NCI-H774 (cell line): ENCODE results near the gene ABCF2.

Source experiments
- DNase-seq: peaks from one replicate; lab custom pipeline; 2025; lab: John Stamatoyannopoulos, UW

Gene ABCF2

DNA sequence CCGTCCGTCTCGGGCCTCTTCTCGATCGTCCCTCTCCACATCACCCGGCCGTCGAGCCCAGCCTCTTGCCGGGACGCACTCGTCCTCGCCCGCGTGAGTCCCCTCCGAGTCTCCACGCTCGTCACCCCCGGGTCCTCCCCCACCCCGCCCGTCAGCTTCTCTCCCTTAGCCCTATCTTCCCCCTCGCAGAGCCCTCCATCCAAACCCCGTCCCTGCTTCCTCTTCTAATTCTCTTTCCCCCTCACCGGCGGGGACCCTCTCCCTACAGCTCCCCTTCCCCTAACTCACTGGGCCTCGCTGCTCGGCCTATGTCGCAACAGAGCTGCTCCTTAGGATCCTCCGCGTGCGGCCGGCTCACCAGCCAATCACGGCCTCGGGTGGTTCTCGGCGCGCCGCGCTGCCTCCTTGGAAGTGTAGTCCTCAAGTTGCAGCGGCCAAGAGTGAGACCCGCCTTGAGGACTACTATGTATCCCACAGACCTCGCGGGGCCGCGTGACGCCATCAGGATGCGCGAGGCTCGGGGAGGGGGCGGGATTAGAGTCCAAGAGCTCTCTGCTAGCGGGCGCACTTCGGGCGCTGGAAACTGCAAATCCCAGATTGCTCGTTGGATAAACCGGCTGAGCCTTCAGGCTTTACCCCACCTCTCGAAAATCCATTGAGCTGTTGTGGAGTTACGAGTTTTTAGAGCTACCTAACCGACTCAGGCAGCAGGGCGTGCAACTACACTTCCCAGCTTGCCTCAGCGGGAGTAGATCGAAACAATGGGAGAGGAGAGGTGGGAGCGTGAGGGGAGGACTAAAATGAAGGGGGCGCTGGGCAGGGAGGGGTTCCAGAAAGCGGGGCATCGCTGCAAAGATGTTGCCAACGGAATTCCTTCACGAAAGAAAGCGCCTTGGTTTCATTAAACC lies at the start of gene ABCF2:
TSS of gene ABCF2 (minus strand) at position 331 of the 908 bp plus-strand sequence. CDS start 747 bp downstream, outside the sequence.
- DNase-seq, result peak; percentile 96

DNA sequence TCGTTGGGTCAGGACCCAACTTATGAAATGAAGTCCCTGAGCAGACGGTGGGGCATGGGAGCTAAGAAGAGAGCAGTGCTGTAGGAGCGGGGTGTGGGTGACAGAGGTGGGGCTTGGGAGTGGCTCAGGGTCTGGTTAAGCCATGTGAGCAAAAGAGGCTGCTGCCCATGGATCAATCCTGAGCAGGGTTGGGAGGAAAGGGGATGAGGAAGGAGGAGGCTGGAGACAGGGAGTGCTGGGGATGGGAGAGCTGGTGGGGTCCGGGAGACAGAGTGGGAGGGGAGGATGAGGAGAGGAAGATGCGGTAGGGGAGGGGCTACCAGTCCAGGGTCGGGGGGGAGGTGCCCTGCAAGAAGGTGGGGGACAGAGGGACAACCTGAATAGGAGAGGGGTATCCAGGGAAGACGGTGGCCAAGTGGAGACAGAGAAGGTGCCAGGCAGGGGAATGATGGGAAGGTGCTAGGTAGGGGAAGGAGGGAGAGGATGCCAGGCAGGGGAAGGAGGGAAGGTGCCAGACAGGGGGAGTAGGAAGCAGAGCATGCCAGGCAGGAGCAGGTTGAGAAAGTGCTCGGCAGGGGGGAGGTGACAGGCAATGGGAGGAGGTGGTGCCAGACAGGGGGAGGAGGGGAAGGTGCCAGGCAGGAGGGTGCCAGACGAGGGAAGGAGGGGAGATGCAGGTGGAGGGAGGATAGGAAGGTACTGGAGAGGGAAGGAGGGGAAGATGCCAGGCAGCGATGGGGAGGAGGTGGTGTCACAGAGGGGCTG lies 49.0 kb upstream of the ABCF2 start:
- no peak for DNase-seq

DNA sequence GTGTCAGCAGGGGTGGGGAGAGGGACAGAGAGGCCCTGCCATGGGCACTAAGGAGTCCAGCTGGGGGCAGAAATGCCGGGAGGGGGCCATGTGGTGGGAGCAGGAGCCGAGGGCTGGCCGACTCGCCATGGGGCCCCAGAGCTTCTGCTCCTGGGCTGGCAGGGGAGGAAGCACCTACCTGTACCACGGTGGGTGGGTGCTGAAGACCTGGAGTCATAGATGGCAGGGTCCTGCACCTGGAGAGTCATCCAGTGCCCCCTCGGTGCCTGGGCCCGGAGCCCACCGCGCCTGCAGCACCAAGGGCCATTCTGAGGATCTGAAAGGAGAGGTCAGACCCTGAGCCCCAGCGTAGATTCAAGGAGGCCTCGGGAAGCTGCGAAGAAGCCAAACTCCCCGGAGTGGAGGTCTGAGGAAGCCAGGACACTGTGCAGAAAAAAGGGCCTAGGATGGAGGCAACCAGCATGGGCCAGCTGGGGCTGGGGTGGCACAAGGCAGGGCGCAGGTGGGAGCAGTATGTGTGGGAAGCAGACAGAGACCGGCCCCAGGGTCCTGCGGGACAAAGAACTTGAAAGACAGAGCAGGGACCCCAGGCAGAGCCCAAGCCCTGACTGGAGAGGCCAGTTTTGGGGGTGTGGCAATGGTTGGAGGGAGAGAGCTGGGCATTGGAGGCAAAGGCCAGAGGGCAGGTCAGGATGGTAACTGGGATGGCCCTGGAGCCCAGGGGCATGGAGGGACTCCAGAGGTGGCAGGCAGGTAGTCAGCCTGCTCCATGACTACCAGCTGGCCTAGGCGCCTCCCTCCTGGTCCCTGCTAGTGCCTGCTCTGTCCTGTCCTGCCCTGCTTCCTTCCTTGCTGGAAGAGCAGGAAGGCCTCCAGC lies 48.2 kb upstream of the ABCF2 start:
- DNase-seq, result no peak

GRCh38 chr7:151274396-151274795 lies 47.4 kb upstream of the ABCF2 start:
- DNase-seq, result no peak

- no peak for DNase-seq
Observed at GRCh38 chr7:151273651-151274390, 46.8 kb upstream of the ABCF2 start.

DNA sequence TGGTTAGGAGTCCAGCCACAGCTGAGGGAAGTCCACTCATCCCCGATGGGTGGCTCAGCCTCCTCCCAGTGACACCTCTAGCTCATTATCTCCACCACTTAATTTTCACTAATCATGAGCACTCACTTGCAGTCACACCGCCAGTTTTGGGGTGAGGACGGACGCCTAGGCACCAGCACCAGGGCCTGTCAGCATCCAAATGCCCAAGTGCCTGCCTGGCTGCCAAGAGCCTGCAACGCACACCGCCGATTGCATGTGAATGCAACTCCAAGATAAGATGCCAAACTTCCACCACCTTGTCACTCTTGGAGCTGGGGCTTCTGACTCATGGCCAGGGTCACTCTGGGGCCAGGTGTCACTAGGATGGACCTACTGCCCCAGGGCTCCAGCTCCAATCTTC lies 45.9 kb upstream of the ABCF2 start:
- DNase-seq, result no peak

DNA sequence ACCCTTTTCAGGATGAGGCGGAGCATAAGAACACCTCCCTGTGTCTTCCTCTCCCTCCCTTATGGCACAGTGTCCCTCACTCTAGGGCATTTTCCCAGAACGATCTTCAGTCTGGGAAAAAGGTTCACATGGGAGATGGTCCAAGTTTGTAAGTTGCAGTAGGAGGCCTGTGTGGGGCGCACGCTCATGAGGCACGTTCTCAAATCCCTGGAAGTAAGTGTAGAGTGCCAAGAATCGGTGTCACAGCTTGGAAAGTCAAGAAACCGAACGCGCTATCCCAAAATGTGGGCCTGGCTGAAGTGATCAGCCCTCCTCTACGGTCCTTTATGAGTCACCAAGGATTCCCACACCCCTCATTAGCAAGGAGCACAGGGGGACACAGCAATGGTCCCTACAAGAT lies 45.4 kb upstream of the ABCF2 start:
- DNase-seq, result no peak

DNA sequence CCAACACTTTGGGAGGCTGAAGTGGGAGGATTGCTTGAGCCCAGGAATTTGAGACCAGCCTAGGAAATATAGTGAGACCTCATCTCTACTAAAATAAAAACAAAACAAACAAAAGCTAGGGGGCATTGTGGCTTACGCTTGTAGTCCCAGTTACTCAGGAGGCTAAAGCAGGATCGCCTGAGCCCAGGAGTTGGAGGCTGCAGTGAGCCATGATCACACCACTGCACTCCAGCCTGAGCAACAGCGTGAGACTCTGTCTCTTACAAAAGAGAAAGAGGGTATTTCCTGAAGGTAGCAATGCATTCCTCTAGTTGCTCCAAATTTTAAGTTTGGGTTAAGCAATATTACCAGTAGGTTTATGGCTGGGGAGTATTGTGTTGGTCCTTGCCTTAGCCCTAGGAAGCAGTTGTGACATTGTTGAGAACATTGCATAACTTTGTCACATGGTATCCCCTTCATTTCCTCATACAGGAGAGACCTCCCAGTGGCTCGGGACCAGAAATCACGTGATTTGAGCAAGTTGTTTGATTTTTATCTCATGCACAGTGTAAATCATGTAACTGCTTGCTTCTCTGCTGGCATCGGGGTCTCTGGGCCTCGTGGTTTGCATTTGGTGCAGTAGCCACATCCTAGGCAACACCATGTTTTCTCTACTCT lies 44.8 kb upstream of the ABCF2 start:
- DNase-seq, result no peak

GRCh38 chr7:151269511-151269910 lies 42.5 kb upstream of the ABCF2 start:
- DNase-seq, result no peak

GRCh38 chr7:151265351-151265931 lies 38.4 kb upstream of the ABCF2 start:
- DNase-seq, result no peak

GRCh38 chr7:151264615-151265014 lies 37.6 kb upstream of the ABCF2 start:
- no peak for DNase-seq

DNA sequence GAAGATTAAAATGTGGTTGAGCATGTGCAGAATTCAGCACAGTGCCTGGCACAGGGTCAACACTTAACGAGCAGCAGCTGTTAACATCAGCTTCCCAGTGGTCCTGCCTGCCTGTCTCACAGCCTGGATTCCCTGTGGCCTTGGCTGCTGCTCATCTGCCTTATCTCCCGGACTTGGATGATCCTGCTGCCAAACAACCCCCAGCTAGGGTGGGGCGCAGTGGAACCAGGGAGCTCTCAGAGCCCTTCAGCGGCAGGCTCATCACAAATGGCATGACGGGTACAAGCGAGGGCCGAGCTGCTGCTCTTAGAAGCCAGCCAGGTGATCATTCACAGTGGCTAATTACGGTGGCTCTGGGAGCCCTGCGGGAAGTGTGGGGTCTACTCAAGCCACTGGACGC lies 34.5 kb upstream of the ABCF2 start:
- DNase-seq, result no peak

GRCh38 chr7:151260883-151261282 lies 33.9 kb upstream of the ABCF2 start:
- no peak for DNase-seq

GRCh38 chr7:151260471-151260870 lies 33.5 kb upstream of the ABCF2 start:
- DNase-seq, result no peak

DNA sequence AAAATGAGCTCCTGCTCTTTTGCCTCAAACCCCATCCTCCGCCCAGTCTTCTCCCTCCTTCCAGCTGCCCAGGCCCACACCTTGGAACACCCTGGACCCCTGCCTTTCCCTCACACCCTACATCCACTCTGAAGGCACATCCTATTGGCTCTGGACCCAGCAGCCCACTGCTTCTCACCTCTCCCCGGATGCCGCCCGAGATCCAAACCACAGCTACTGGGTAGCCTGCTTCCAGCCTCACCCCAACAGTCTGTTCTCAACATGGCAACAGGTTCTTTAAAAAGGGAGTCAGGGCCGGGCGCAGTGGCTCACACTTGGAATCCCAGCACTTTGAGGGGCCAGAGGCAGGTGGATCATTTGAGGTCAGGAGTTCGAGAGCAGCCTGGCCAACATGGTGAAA lies 31.0 kb upstream of the ABCF2 start:
- no peak for DNase-seq

GRCh38 chr7:151256410-151257045 lies 29.5 kb upstream of the ABCF2 start:
- no peak for DNase-seq

DNA sequence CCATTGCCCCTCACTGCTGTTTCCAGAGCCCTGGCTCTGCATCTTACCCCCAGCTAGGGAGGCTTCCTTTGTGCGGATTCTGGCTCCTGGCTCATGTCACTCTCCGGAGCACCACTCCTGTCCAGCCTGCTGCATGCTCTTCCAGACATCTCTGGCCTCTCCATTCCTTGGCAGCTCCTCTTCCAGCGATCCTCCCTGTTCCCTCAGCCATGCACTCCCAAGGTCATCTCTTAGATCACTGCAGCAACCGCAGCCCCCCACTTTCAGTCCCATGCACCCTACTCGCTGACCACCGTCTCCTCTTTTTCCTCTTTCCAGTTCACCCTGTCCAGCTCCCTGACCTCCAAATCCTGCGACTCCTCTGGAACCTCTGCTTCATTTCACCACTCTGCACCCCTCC lies 28.4 kb upstream of the ABCF2 start:
- DNase-seq, result no peak

GRCh38 chr7:151254851-151255250 lies 27.8 kb upstream of the ABCF2 start:
- DNase-seq, result no peak

DNA sequence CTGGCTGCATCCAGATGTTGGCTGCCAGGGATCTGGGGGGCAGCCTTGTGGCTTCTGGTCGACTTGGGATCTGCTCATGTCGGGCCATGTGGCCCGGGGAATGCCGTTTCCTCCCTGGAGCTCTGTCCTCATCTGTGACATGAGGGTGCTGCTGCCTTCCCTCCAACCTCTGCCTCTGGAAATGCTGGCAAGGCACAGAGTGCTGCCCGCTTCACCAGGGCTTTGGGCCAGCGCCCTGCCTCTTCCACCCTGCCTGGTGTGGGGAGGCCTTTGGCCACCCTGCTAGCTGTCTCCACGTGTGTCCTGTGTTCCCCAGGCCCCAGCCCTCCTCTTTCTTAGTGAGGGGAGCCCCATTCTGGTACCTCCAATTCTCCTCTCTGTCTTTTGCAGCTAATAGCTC lies 27.3 kb upstream of the ABCF2 start:
- DNase-seq, result no peak
